ENCODE data around the gene HMX3. TPM values are rescaled to one million over a fixed set of nuclear protein-coding genes. Genes with fewer than 3 reads are reported as not detected.

HMX3 gene
- polyA plus RNA-seq, 1 experiment, result not detected

- CTCF ChIA-PET, result interaction anchor here (1.7 kb wide), 1 partner anchor 10 kb away, joined by 5 read pairs; no protein-coding TSS in a partner anchor
- Histone ChIP-seq H3K36me3 (ENCODE audit: control insufficient read depth, insufficient read depth, low read length) (0 out of 2 replicates have a peak, but pooled peaks cover 1% of the 10 kb centered on the region), H3K27me3 (ENCODE audit: control insufficient read depth, insufficient read depth, low read length) (peaks cover 10% of the 10 kb centered on the region), H3K4me3 (ENCODE audit: low read depth, low read length) (no peak overlapping the region)
- POLR2A ChIA-PET, result no interaction called here
- no peak for TF ChIP-seq CTCF (IDR thresholded peaks at IDR 0.05; ENCODE audit: insufficient read depth, low read depth, low read length)
- DNase-seq (ENCODE audit: low read depth), result peak; percentile 8
Measured at GRCh38 chr10:123156078-123156477, 20.3 kb downstream of the HMX3 start.

GRCh38 chr10:123157210-123157609, 21.4 kb downstream of the HMX3 start:
- ChIA-PET CTCF (no interaction called here), POLR2A (no interaction called here)
- H3K27me3 ChIP-seq (ENCODE audit: control insufficient read depth, insufficient read depth, low read length), result peaks cover 2% of the 10 kb centered on the region
- H3K36me3 ChIP-seq (ENCODE audit: control insufficient read depth, insufficient read depth, low read length), result peaks cover 1% of the 10 kb centered on the region
- no peak for DNase-seq (ENCODE audit: low read depth)
- no peak overlapping the region for H3K4me3 ChIP-seq (ENCODE audit: low read depth, low read length)
- TF ChIP-seq CTCF (IDR thresholded peaks at IDR 0.05; ENCODE audit: insufficient read depth, low read depth, low read length), result no peak

- no peak for TF ChIP-seq CTCF (IDR thresholded peaks at IDR 0.05; ENCODE audit: insufficient read depth, low read depth, low read length)
- H3K4me3 ChIP-seq (ENCODE audit: low read depth, low read length), result no peak overlapping the region
- no peaks in the 10 kb centered on the region for H3K27me3 ChIP-seq (ENCODE audit: control insufficient read depth, insufficient read depth, low read length)
- peaks cover 3% of the 10 kb centered on the region for H3K36me3 ChIP-seq (ENCODE audit: control insufficient read depth, insufficient read depth, low read length)
- ChIA-PET CTCF (interaction anchor here (1.4 kb wide), 1 partner anchor 9 kb away, joined by 6 read pairs; no protein-coding TSS in a partner anchor), POLR2A (interaction anchor here (0.6 kb wide), 1 partner anchor 749 kb away, joined by 3 read pairs; no protein-coding TSS in a partner anchor)
- DNase-seq (ENCODE audit: low read depth), result no peak
Measured at GRCh38 chr10:123158682-123159081, 22.9 kb downstream of the HMX3 start.

- ChIA-PET CTCF (no interaction called here), POLR2A (interaction anchor here (0.7 kb wide), 1 partner anchor 1155 kb away, joined by 3 read pairs; no protein-coding TSS in a partner anchor)
- no peak for TF ChIP-seq CTCF (IDR thresholded peaks at IDR 0.05; ENCODE audit: insufficient read depth, low read depth, low read length)
- no peak for DNase-seq (ENCODE audit: low read depth)
- no peaks in the 10 kb centered on the region for H3K27me3 ChIP-seq (ENCODE audit: control insufficient read depth, insufficient read depth, low read length)
- H3K4me3 ChIP-seq (ENCODE audit: low read depth, low read length), result no peak overlapping the region
- H3K36me3 ChIP-seq (ENCODE audit: control insufficient read depth, insufficient read depth, low read length), result peaks cover 3% of the 10 kb centered on the region
Measured at GRCh38 chr10:123160311-123160980, 24.7 kb downstream of the HMX3 start.

GRCh38 chr10:123164319-123164718, 28.5 kb downstream of the HMX3 start:
- no peak for TF ChIP-seq CTCF (IDR thresholded peaks at IDR 0.05; ENCODE audit: insufficient read depth, low read depth, low read length)
- ChIA-PET POLR2A (no interaction called here), CTCF (interaction anchor here (0.9 to 1.0 kb wide), 2 partner anchors 8 to 10 kb away, joined by 3 to 4 read pairs; partner anchors contain the start of gene BUB3)
- peaks cover 4% of the 10 kb centered on the region for H3K36me3 ChIP-seq (ENCODE audit: control insufficient read depth, insufficient read depth, low read length)
- H3K4me3 ChIP-seq (ENCODE audit: low read depth, low read length), result no peak overlapping the region
- H3K27me3 ChIP-seq (ENCODE audit: control insufficient read depth, insufficient read depth, low read length), result no peaks in the 10 kb centered on the region
- no peak for DNase-seq (ENCODE audit: low read depth)

All from BJ (cell line).